Hepatocyte (in vitro differentiated cells): ENCODE results near the gene DLG2. TPM values are rescaled to one million over a fixed set of nuclear protein-coding genes. Genes with fewer than 3 reads are reported as not detected.
"Not testable (repeated sequence)": the region's sequence is repeated elsewhere in the genome, so short reads cannot be mapped to it uniquely, and the experiment has no call there.

ENCODE experiments used
- DNase-seq: peaks from one replicate; pipeline ENCODE4 v3.0.0-alpha.2; 2016; ENCODE audit warnings: low spot score
- H2AFZ ChIP-seq: fragments of 200-600 bp; sonication (generic); 2 replicates; pipeline ENCODE4 v1.6.0; 2016; ENCODE audit warnings: antibody characterized with exemption, mild to moderate bottlenecking
- H3K27ac ChIP-seq: fragments of 200-600 bp; sonication (generic); 2 replicates; pipeline ENCODE4 v1.5.1; 2016; ENCODE audit warnings: mild to moderate bottlenecking
- H3K27me3 ChIP-seq: fragments of 200-600 bp; sonication (generic); 2 replicates; pipeline ENCODE4 v1.6.1; 2016
- H3K36me3 ChIP-seq: fragments of 200-600 bp; sonication (generic); replicated peaks from 2 replicates; pipeline ENCODE4 v1.5.1; 2016; ENCODE audit warnings: low read depth; ENCODE audit not compliant: insufficient read depth
- H3K4me1 ChIP-seq: fragments of 200-600 bp; sonication (generic); 2 replicates; pipeline ENCODE4 v1.5.1; 2016; ENCODE audit warnings: mild to moderate bottlenecking, moderate library complexity; ENCODE audit not compliant: insufficient read depth
- H3K4me2 ChIP-seq: fragments of 200-600 bp; sonication (generic); 2 replicates; pipeline ENCODE4 v1.6.0; 2016
- H3K4me3 ChIP-seq: fragments of 200-600 bp; sonication (generic); 2 replicates; pipeline ENCODE4 v1.5.1; 2016; ENCODE audit warnings: mild to moderate bottlenecking
- H3K79me2 ChIP-seq: fragments of 200-600 bp; sonication (generic); 2 replicates; pipeline ENCODE4 v1.6.0; 2017; ENCODE audit warnings: mild to moderate bottlenecking
- H3K9me2 ChIP-seq: fragments of 200-600 bp; sonication (generic); replicated peaks from 2 replicates; pipeline ENCODE4 v1.6.0; 2017; ENCODE audit warnings: mild to moderate bottlenecking; ENCODE audit not compliant: insufficient read depth
- H3K9me3 ChIP-seq: fragments of 200-600 bp; sonication (generic); 2 replicates; pipeline ENCODE4 v1.5.1; 2016; ENCODE audit warnings: low read depth, mild to moderate bottlenecking
- H4K20me1 ChIP-seq: fragments of 200-600 bp; sonication (generic); 2 replicates; pipeline ENCODE4 v1.6.0; 2016; ENCODE audit warnings: mild to moderate bottlenecking; ENCODE audit not compliant: insufficient read depth, poor library complexity, severe bottlenecking
- EZH2 ChIP-seq: fragments of 200-600 bp; sonication (generic); IDR thresholded peaks from 2 replicates; pipeline ENCODE4 v1.6.1; 2016; ENCODE audit warnings: antibody characterized with exemption, mild to moderate bottlenecking, borderline replicate concordance
- EZH2phosphoT487 ChIP-seq: fragments of 200-600 bp; sonication (generic); IDR thresholded peaks from one replicate; pipeline ENCODE4 v1.6.1; 2018; ENCODE audit warnings: antibody characterized with exemption, mild to moderate bottlenecking, low read depth, moderate library complexity; ENCODE audit not compliant: unreplicated experiment, severe bottlenecking
- WGBS: methylation state at CpG from one replicate; pipeline ENCODE4 v1.1.6; 2016; ENCODE audit warnings: low lambda C conversion rate; ENCODE audit errors: missing lambda C conversion rate; 5-methylcytosine and 5-hydroxymethylcytosine counted together
- polyA plus RNA-seq: library from polyadenylated mRNA; unstranded; fragments of >200 nt; fragmentation: Nextera tagmentation; extraction: Ambion mirVana; gene quantifications from 2 replicates; pipeline ENCODE4 v1.2.1, GENCODE V29; 2016
- total RNA-seq: library from RNA; depleted of rRNA; stranded (reverse); fragments of >200 nt; gene quantifications from 2 replicates; pipeline ENCODE4 v1.2.3, GENCODE V29; 2014
- TF ChIP-seq, protein P1 (sequence below): fragments of 200-600 bp; sonication (generic); IDR thresholded peaks from 2 replicates; pipeline ENCODE4 v1.5.1; 2016; ENCODE audit warnings: antibody characterized with exemption, mild to moderate bottlenecking; ENCODE audit not compliant: poor library complexity

Gene DLG2
- total and polyA plus RNA-seq, 2 experiments from 2014 or later = 2.6 to 6.8 TPM

GRCh38 chr11:84847842-84848241 is 779.3 kb downstream of the DLG2 start:
- H3K4me1 ChIP-seq = no peaks in the 10 kb centered on the region
- H2AFZ ChIP-seq = no peak overlapping the region
- no peak overlapping the region for H3K4me3 ChIP-seq
- WGBS = 93% methylated on average over 4 of the region's 4 CpGs
- DNase-seq = no peak
- no peaks in the 10 kb centered on the region for H3K27me3 ChIP-seq
- H3K79me2 ChIP-seq = no peaks in the 10 kb centered on the region
- H3K4me2 ChIP-seq = no peak overlapping the region
- no peak overlapping the region for H3K27ac ChIP-seq
- TF ChIP-seq EZH2 = no peak
- TF ChIP-seq EZH2phosphoT487 = no peak
- TF ChIP-seq, protein P1, sequence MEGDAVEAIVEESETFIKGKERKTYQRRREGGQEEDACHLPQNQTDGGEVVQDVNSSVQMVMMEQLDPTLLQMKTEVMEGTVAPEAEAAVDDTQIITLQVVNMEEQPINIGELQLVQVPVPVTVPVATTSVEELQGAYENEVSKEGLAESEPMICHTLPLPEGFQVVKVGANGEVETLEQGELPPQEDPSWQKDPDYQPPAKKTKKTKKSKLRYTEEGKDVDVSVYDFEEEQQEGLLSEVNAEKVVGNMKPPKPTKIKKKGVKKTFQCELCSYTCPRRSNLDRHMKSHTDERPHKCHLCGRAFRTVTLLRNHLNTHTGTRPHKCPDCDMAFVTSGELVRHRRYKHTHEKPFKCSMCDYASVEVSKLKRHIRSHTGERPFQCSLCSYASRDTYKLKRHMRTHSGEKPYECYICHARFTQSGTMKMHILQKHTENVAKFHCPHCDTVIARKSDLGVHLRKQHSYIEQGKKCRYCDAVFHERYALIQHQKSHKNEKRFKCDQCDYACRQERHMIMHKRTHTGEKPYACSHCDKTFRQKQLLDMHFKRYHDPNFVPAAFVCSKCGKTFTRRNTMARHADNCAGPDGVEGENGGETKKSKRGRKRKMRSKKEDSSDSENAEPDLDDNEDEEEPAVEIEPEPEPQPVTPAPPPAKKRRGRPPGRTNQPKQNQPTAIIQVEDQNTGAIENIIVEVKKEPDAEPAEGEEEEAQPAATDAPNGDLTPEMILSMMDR = no peak
- no peaks in the 10 kb centered on the region for H4K20me1 ChIP-seq
- no peaks in the 10 kb centered on the region for H3K9me2 ChIP-seq
- no peaks in the 10 kb centered on the region for H3K9me3 ChIP-seq
- H3K36me3 ChIP-seq = no peaks in the 10 kb centered on the region

- not testable (repeated sequence) for DNase-seq, H2AFZ ChIP-seq, H3K27me3 ChIP-seq, H3K4me3 ChIP-seq, H3K79me2 ChIP-seq, H3K4me1 ChIP-seq, H3K27ac ChIP-seq, H3K9me2 ChIP-seq, H3K36me3 ChIP-seq, H3K4me2 ChIP-seq, H4K20me1 ChIP-seq, H3K9me3 ChIP-seq
- 88% methylated on average over 1 of the region's 1 CpG for WGBS
Measured at GRCh38 chr11:84840201-84840600, 786.9 kb downstream of the DLG2 start.

GRCh38 chr11:84837402-84838069 is 789.6 kb downstream of the DLG2 start:
- Histone ChIP-seq H3K4me3 (no peak overlapping the region), H3K4me1 (no peaks in the 10 kb centered on the region), H3K9me2 (no peaks in the 10 kb centered on the region), H2AFZ (no peak overlapping the region), H3K9me3 (no peaks in the 10 kb centered on the region), H3K79me2 (no peaks in the 10 kb centered on the region), H3K27ac (no peak overlapping the region), H4K20me1 (no peaks in the 10 kb centered on the region), H3K27me3 (no peaks in the 10 kb centered on the region), H3K36me3 (no peaks in the 10 kb centered on the region), H3K4me2 (no peak overlapping the region)
- TF ChIP-seq, protein P1 = no peak
- TF ChIP-seq EZH2phosphoT487 (no peak), EZH2 (no peak)
- 92% methylated on average over 3 of the region's 3 CpGs for WGBS
- DNase-seq = no peak

- Histone ChIP-seq H3K36me3 (no peaks in the 10 kb centered on the region), H3K4me3 (no peak overlapping the region), H3K9me2 (no peaks in the 10 kb centered on the region), H3K4me2 (no peak overlapping the region), H3K9me3 (no peaks in the 10 kb centered on the region), H3K27ac (no peak overlapping the region), H2AFZ (no peak overlapping the region), H4K20me1 (no peaks in the 10 kb centered on the region), H3K79me2 (no peaks in the 10 kb centered on the region), H3K4me1 (no peaks in the 10 kb centered on the region), H3K27me3 (no peaks in the 10 kb centered on the region)
- no peak for TF ChIP-seq EZH2phosphoT487
- TF ChIP-seq, protein P1 = no peak
- TF ChIP-seq EZH2 = no peak
- DNase-seq = no peak
Measured at GRCh38 chr11:84836371-84836770, 790.8 kb downstream of the DLG2 start.
